Measurements from ENCODE around the gene OPCML.

DNA sequence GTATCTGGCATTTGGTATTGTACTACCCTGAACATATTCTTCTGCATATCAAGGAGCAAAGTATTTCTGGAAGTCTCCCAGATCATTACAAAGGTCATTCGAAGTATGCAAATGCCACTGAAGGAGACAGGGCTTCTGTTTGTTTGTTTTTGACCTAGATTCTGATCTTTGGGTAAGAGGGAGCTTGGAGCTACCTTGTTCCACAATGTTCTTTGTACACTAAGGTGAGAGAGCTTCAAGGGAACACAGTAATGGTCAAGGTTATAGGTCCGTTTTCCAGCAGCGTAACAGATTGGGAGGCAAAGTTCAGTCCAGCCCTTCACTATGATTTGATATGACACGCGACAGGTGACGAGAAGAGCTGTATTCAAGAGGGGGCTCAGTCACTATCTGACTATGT, 10.0 kb downstream of the OPCML start:
- TF ChIP-seq, protein P1, sequence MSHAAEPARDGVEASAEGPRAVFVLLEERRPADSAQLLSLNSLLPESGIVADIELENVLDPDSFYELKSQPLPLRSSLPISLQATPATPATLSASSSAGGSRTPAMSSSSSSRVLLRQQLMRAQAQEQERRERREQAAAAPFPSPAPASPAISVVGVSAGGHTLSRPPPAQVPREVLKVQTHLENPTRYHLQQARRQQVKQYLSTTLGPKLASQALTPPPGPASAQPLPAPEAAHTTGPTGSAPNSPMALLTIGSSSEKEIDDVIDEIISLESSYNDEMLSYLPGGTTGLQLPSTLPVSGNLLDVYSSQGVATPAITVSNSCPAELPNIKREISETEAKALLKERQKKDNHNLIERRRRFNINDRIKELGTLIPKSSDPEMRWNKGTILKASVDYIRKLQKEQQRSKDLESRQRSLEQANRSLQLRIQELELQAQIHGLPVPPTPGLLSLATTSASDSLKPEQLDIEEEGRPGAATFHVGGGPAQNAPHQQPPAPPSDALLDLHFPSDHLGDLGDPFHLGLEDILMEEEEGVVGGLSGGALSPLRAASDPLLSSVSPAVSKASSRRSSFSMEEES (CRISPR knock-in tag; IDR thresholded peaks at IDR 0.05): no peak
- TF ChIP-seq, protein P2, sequence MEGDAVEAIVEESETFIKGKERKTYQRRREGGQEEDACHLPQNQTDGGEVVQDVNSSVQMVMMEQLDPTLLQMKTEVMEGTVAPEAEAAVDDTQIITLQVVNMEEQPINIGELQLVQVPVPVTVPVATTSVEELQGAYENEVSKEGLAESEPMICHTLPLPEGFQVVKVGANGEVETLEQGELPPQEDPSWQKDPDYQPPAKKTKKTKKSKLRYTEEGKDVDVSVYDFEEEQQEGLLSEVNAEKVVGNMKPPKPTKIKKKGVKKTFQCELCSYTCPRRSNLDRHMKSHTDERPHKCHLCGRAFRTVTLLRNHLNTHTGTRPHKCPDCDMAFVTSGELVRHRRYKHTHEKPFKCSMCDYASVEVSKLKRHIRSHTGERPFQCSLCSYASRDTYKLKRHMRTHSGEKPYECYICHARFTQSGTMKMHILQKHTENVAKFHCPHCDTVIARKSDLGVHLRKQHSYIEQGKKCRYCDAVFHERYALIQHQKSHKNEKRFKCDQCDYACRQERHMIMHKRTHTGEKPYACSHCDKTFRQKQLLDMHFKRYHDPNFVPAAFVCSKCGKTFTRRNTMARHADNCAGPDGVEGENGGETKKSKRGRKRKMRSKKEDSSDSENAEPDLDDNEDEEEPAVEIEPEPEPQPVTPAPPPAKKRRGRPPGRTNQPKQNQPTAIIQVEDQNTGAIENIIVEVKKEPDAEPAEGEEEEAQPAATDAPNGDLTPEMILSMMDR (CRISPR knock-in tag; IDR thresholded peaks at IDR 0.05): no peak
- TF ChIP-seq ELF1 (CRISPR knock-in tag; IDR thresholded peaks at IDR 0.05) (no peak), STAT5B (CRISPR knock-in tag; IDR thresholded peaks at IDR 0.05) (no peak), FOXK2 (IDR thresholded peaks at IDR 0.05) (no peak), ZC3H4 (CRISPR knock-in tag; IDR thresholded peaks at IDR 0.05; ENCODE audit: borderline replicate concordance) (no peak), TOE1 (CRISPR knock-in tag; IDR thresholded peaks at IDR 0.05) (no peak)

Measured in HepG2 (cell line).